DMS79 (cell line): ENCODE measurements around the gene ULK4.
A peak's percentile ranks its signal among the peaks of the same experiment; 100 is the strongest.
"Not testable (repeated sequence)": the region's sequence is repeated elsewhere in the genome, so short reads cannot be mapped to it uniquely, and the experiment has no call there.

Experiments used
- DNase-seq: peaks from one replicate; lab custom pipeline; 2025; lab: John Stamatoyannopoulos, UW

The ULK4 gene

DNA sequence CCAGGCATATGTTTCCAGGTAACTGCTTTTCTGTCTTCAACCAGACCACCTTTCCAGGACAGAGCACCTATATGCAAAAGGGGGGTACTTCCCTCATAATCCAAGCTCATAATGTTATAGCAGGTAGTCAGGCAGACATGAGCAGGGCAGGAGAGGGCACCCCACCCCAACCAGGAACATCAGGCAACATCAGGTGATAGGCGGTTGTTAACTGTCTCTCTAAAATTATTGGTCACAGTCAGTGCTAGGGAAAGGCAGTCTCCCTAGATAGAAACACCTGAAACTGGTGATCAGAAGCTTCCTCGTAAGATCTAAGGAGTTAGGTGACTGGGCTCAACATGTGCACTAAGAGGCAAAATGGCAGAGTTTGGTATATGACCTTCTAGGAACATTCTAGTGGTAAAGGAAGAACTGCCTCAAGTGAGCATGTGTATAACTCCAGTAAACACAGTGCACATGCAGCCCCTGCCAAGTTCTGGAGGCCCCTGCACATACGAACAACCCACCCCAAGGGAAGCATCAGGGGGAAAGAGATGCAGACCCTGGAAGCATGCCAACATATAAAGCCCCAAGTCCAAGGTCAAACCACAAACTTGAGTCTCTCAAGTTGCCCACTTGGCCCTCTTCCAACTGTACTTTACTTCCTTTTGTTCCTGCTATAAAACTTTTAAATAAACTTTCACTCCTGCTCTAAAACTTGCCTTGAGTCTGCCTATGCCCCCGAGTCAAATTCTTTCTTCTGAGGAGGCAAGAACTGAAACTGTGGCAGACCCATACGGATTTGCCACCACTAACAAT lies 270.9 kb downstream of the ULK4 start:
- peak; percentile 13 for DNase-seq

GRCh38 chr3:41688595-41689380 lies 273.1 kb downstream of the ULK4 start:
- no peak for DNase-seq

DNA sequence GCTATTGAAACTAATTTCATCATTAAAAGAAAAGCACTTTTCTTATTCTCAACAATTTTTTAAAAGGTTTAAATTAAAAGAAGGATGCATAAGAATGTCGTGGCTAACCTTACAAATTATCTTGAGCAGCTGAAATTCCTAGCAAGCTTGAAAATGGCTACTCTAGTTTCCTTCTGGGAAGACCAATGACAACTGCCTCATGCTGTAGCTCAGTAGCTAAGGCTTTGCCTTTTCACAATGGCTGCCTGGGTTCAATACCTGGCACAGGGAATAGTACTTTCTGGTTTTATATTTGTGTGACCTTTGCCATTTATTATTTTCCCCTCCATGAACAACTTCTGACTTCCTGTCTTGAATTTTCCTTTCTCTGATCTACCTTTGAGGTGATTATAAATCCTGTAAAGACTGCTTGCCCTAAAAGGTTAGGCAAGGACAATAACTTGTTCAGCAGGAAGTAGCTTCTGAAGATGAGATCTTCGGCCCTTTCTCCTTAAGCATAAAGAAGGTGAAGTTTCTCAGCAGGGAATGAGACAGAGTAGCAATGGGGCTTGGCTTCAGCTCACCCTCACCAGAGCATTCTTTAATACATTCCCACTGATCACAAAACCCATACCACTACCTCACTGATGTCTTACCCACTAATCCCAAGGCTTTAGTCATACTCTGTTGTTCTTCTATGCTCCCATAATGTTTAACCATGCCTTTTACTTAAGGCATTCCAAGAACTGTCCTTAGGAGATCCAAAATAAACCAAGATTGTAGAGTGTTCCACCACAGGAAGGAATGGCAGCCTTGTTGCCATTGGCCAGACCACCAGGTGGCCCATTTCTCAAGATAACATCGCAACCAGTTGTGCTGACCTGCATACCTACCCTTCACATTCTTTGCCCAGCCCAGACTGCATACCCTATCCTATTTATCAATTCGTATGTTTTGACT lies 276.8 kb downstream of the ULK4 start:
- DNase-seq = no peak

DNA sequence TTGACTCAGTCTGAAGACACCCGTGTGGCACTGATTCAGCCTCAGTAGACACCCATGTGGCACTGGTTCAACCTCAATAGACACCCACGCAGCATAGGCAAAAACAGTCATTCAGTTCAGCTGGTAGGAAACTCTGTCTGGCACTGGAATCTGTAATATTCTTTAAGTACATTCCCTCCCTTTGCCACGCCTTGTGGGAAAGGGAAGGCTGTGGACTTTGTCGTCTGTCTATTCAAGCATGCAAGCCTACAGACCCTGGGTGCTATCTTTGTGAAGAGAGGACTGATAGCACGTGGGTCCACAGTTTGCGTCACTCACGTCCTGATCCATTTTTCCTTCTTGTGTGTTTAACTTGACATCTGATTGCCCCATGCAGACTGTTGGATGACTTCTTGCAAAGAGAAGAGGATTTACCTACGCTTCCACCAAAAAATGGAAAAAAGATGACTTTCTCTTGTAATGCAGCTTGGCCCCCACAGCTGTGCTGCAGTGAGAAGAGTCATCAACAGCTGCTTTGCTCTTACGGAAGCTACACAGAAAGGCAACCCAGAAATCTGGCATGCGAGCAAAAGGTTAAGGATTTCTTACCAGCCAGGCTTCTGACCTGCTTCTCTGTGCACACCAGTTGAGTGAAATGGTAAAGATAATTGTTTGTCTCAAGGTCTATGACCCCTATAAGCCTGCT lies 278.1 kb downstream of the ULK4 start:
- no peak for DNase-seq

- DNase-seq = no peak
Observed at GRCh38 chr3:41682996-41683395, 278.9 kb downstream of the ULK4 start.

DNA sequence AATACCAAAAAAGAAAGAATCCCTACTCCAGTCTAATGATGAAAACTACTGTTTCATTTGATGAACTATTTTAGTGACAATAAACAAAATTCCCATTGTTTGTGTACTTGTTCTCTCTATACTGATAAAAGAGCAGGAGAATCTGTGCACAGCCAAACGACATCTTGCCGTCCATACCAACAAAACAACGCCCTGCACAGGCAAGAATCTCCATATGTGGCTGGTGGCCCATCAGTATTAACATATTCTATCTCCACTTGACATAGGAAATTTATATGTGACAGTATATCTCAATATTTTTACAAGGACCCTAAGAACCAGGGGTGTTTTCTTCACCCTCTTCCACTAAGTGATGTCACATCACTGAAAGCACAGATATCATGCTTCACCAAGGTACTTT lies 279.5 kb downstream of the ULK4 start:
- DNase-seq = no peak

DNA sequence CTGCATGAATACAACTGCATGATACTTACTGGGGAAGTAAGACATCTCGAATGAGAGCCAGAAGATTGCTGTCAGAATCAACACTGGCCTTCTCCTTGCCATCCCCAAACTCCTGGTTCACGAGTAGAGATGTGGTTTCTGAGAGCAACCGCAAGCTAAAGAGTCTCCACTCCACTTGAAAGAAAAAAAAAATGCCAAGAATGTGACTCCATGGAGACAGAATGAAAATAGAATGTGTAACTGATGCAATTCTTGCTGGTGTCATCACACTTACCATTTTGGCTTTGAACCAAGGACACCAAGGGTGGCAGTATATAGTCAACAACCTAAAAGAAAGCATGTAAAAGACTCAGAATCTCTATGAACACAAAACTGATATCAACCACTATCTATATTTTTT lies 280.4 kb downstream of the ULK4 start:
- peak; percentile 62 for DNase-seq

- no peak for DNase-seq
Observed at GRCh38 chr3:41679374-41679773, 282.5 kb downstream of the ULK4 start.

GRCh38 chr3:41675102-41675501 lies 286.8 kb downstream of the ULK4 start:
- DNase-seq = not testable (repeated sequence)

DNA sequence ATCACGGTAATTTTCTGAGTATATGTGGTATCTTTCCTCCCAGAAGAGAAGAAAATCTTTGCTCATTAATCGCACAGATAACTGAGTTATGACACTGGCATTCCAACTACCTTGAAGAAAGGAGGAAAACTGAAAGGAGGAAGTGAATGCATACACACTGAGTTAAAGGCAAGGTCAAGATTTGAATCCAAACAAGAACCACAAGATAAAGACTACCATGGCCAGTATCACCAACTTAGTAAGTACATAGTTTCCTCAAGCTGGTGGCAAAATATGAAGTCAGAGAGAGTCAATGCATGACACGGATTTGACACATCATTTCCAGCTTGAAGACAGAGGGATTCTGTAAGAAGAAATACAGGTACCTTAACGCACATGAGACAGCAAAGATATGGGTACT lies 287.5 kb downstream of the ULK4 start:
- DNase-seq = no peak

- DNase-seq = no peak
Observed at GRCh38 chr3:41673650-41674049, 288.3 kb downstream of the ULK4 start.

DNA sequence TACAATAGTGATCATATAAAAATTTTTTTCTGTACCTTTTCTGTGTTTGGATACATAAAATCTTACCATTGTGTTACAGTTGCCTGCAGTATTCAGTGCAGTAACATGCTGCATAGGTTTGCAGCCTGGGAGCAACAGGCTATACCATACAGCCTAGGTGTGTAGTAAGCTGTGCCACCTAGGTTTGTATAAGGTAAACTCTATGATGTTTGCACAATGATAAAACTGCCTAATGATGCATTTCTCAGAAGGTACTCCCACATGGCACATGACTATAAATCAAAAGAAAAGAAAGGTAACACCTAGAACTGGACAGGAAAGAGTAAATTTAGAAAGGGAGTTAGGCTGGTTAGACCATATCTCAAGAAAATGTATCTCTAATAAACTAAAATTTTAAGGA lies 293.5 kb downstream of the ULK4 start:
- no peak for DNase-seq

GRCh38 chr3:41662288-41662687 lies 299.6 kb downstream of the ULK4 start:
- no peak for DNase-seq

GRCh38 chr3:41661796-41662195 lies 300.1 kb downstream of the ULK4 start:
- DNase-seq = no peak

GRCh38 chr3:41660510-41660909 lies 301.4 kb downstream of the ULK4 start:
- no peak for DNase-seq

- no peak for DNase-seq
Observed at GRCh38 chr3:41653571-41654239, 308.2 kb downstream of the ULK4 start.

DNA sequence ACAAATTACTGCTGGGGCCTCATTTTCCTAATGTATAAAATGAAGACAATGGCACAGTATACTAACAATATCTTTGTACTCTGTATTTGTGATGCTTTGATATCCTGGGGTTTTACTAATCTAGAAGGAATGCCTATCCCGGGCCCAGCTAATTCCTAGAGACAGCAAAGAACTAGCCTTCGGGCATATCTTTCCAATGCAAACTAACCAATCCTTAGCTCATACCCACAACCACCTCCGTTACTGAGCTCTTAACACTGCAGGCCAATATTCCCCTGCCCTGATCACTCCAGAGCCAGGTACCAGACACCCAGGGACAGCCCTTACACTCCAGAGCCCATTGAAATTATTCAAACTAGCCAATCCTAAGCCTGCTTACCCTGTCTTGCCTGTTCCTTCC lies 309.0 kb downstream of the ULK4 start:
- DNase-seq = no peak

- DNase-seq = no peak
Observed at GRCh38 chr3:41652506-41652905, 309.4 kb downstream of the ULK4 start.

DNA sequence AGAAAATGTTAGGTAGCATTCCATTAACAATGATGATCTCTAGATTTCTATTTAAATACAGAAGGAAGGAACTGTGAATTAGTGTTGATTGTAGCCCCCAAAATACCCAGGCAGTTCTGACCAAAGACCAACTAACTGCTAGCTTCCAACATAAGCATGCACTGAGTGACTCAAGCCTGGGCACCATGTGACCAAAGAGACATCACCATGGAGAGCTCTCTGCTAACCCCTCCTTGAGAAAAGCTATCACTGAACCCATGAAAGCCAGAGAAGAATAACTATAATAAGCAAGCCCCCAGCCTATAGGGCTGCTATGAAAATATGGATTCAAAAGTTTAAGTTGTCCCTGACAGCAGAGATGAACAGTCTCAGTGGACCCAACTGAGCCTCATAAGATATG lies 310.2 kb downstream of the ULK4 start:
- DNase-seq = no peak

DNA sequence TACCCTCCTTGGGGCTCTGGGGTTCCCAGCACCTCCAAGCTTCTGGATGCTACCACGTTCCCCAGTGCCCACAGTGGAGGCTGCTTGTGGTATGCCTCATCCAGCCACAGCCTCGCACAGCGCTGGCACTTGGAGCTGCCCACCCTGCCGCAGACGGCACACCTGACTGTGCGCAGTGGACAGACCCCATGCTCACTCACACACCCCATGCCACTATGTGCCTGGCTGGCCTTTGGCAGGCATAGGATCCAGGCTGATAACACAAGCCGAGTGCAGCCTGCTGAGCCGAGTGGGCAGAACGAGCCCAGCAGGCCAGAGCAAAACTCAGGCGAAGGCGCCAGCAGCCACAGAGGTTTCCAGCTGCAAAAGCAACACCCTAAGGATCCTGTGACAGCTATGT lies 311.5 kb downstream of the ULK4 start:
- DNase-seq = no peak

DNA sequence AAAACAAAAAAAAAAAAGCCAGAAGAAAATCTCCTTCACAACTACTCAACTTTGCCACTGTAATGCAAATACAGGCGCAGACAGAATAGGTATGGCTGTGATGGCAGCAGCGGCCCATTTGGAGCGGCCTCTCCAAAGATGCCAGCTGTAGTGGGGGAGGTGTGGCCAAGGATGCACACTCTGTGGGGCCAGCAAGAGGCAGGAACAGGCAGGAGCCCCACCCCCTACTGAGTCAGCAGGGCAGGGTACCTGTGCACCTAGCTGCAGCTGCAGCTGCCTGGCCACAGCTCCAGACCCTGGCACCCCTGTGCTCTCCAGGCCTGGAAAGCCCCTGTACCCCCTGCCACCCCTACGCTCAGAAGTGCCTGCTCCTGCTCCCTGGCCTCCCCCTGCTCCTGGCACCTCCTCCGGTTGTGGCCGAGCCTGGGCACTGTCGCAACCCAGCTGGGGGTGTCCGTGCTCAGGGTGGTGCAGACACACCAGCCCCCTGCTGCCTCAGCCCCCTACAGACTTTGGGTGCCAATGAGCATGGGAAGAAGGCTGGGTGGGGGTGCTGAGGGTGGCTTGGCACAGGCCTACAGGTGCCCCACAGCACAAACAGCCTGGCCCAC lies 312.7 kb downstream of the ULK4 start:
- no peak for DNase-seq
